K562 (cell line): ENCODE data around the gene MYRFL. TPM values are rescaled to one million over a fixed set of nuclear protein-coding genes. Genes with fewer than 3 reads are reported as not detected.

Experiments
- C11orf30 ChIP-seq: fragments of 450-650 bp; IDR thresholded peaks from 2 replicates; pipeline ENCODE4 v1.6.1; 2016; ENCODE audit warnings: low read depth, mild to moderate bottlenecking
- CC2D1A ChIP-seq: fragments of 450-650 bp; IDR thresholded peaks from 2 replicates; pipeline ENCODE4 v1.6.1; 2017; ENCODE audit warnings: mild to moderate bottlenecking
- CEBPB ChIP-seq: fragments of 450-650 bp; IDR thresholded peaks from 2 replicates; pipeline ENCODE4 v1.6.1; 2016; ENCODE audit warnings: missing genetic modification characterization, missing compliant biosample characterization
- CTBP1 ChIP-seq: fragments of 450-650 bp; IDR thresholded peaks from 2 replicates; pipeline ENCODE4 v1.6.1; 2016; ENCODE audit warnings: borderline replicate concordance
- CXXC5 ChIP-seq: fragments of 250-450 bp; sonication (Bioruptor Pico); IDR thresholded peaks from 2 replicates; pipeline ENCODE4 v1.8.0; 2022; ENCODE audit warnings: inconsistent platforms, mild to moderate bottlenecking, moderate library complexity
- GATAD2B ChIP-seq: fragments of 450-650 bp; IDR thresholded peaks from 2 replicates; pipeline ENCODE4 v1.6.1; 2017; ENCODE audit warnings: mild to moderate bottlenecking, borderline replicate concordance
- KLF13 ChIP-seq: fragments of 450-650 bp; IDR thresholded peaks from 2 replicates; pipeline ENCODE4 v1.6.1; 2016; ENCODE audit warnings: missing genetic modification characterization, low read depth, mild to moderate bottlenecking, missing compliant biosample characterization, moderate library complexity, borderline replicate concordance
- MEIS2 ChIP-seq: fragments of 450-650 bp; IDR thresholded peaks from 2 replicates; pipeline ENCODE4 v1.6.1; 2014; ENCODE audit warnings: mild to moderate bottlenecking; ENCODE audit not compliant: partially characterized antibody
- PTTG1 ChIP-seq: fragments of 450-650 bp; IDR thresholded peaks from 2 replicates; pipeline ENCODE4 v1.6.1; 2016; ENCODE audit warnings: low read depth, mild to moderate bottlenecking, missing genetic modification characterization, missing compliant biosample characterization
- UBTF ChIP-seq, 2 experiments: IDR thresholded peaks; 2 replicates each; pipeline ENCODE4 v1.6.1; 2012; ENCODE audit warnings: improper control_type of control experiment in 2 of 2, low read depth in 2 of 2, low read length in 2 of 2, borderline replicate concordance in 1 of 2
- ZBED1 ChIP-seq: IDR thresholded peaks from 2 replicates; pipeline ENCODE4 v1.6.1; 2014
- ZBTB2 ChIP-seq: fragments of 450-650 bp; IDR thresholded peaks from 2 replicates; pipeline ENCODE4 v1.6.1; 2016; ENCODE audit warnings: antibody characterized with exemption
- ZNF316 ChIP-seq: fragments of 450-650 bp; IDR thresholded peaks from 2 replicates; pipeline ENCODE4 v1.6.1; 2016
- ZNF764 ChIP-seq: fragments of 250-450 bp; sonication (Bioruptor Pico); IDR thresholded peaks from 2 replicates; pipeline ENCODE4 v1.4.0; 2020; ENCODE audit warnings: low read depth, mild to moderate bottlenecking, moderate library complexity
- polyA plus RNA-seq, 8 experiments: library from polyadenylated mRNA; depleted of rRNA in 4 of 8; stranded (reverse) in 5 of 8; unstranded in 3 of 8; fragments of >200 nt; fragmentation: Nextera tagmentation in 2 of 8; fragmentation: Illumina TruSeq in 1 of 8; extraction: Ambion mirVana in 2 of 8; extraction: Trizol in 1 of 8; gene quantifications; 2 replicates each; pipeline versions ENCODE4 v1.2.1 to v1.2.3, GENCODE V29; 2011 to 2014; ENCODE audit warnings: inconsistent platforms in 1 of 8, missing spikeins in 1 of 8
- total RNA-seq, 7 experiments: library from RNA; depleted of rRNA in 6 of 7; stranded (reverse); fragments of >200 nt in 6 of 7; fragmentation: Illumina TruSeq in 2 of 7; extraction: Trizol in 2 of 7; gene quantifications; 2 replicates each; pipeline versions ENCODE4 v1.2.1 to v1.2.3, GENCODE V29; 2011 to 2021; ENCODE audit warnings: low replicate concordance in 1 of 7
- TF ChIP-seq, protein P1 (sequence below): sonication (generic); formaldehyde crosslinking; IDR thresholded peaks from 2 replicates; pipeline ENCODE4 v1.9.0; 2022; ENCODE audit warnings: mild to moderate bottlenecking, missing genetic modification reagents
- TF ChIP-seq, protein P2 (sequence below): fragments of 450-650 bp; IDR thresholded peaks from 2 replicates; pipeline ENCODE4 v1.6.1; 2016; ENCODE audit warnings: missing biosample characterization, missing genetic modification characterization
- TF ChIP-seq, protein P3 (sequence below), 2 experiments: fragments of 450-650 bp in 1 of 2; sonication (generic) in 1 of 2; formaldehyde crosslinking in 1 of 2; IDR thresholded peaks in 1 of 2; conservative IDR thresholded peaks in 1 of 2; 2 replicates each; pipeline versions ENCODE4 v1.6.1 to v1.8.1; 2016 to 2023; ENCODE audit warnings: mild to moderate bottlenecking in 2 of 2, moderate library complexity in 2 of 2, inconsistent platforms in 1 of 2, missing genetic modification reagents in 1 of 2
- TF ChIP-seq, protein P4 (sequence below), 3 experiments: IDR thresholded peaks in 2 of 3; conservative IDR thresholded peaks in 1 of 3; 2 replicates each; pipeline ENCODE4 v1.5.1; 2011 to 2012; ENCODE audit warnings: low read length in 3 of 3, mild to moderate bottlenecking in 3 of 3, control low read depth in 2 of 3, improper control_type of control experiment in 1 of 3, inconsistent platforms in 1 of 3, low read depth in 1 of 3, mixed read lengths in 1 of 3, moderate library complexity in 1 of 3; ENCODE audit not compliant: insufficient read depth in 2 of 3

Gene MYRFL
- total and polyA plus RNA-seq, 9 of the 15 experiments (the other 6 are each of a cell fraction or from before 2014, with no cell fraction given): not detected

- TF ChIP-seq, protein P1, sequence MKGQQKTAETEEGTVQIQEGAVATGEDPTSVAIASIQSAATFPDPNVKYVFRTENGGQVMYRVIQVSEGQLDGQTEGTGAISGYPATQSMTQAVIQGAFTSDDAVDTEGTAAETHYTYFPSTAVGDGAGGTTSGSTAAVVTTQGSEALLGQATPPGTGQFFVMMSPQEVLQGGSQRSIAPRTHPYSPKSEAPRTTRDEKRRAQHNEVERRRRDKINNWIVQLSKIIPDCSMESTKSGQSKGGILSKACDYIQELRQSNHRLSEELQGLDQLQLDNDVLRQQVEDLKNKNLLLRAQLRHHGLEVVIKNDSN (CRISPR knock-in tag): no peak
- TF ChIP-seq CXXC5 (peak; percentile 61), ZBED1 (no peak), GATAD2B (no peak), CEBPB (tag) (peak; percentile 99), ZBTB2 (no peak), KLF13 (tag) (no peak), CTBP1 (peak; percentile 41; the same call in 1 of the 2 replicates), ZNF764 (no peak), PTTG1 (tag) (no peak), CC2D1A (0 out of 2 replicates have a peak, but pooled peaks have one; percentile 41), ZNF316 (0 out of 2 replicates have a peak, but pooled peaks have one; percentile 26), UBTF (IDR thresholded peaks at IDR 0.05; ENCODE audit: borderline replicate concordance in 1 of 2, low read depth in 2 of 2, low read length in 2 of 2) (no peak), C11orf30 (peak; percentile 7; the same call in 1 of the 2 replicates), MEIS2 (no peak)
- TF ChIP-seq, protein P2, sequence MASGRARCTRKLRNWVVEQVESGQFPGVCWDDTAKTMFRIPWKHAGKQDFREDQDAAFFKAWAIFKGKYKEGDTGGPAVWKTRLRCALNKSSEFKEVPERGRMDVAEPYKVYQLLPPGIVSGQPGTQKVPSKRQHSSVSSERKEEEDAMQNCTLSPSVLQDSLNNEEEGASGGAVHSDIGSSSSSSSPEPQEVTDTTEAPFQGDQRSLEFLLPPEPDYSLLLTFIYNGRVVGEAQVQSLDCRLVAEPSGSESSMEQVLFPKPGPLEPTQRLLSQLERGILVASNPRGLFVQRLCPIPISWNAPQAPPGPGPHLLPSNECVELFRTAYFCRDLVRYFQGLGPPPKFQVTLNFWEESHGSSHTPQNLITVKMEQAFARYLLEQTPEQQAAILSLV (tag): peak; percentile 82
- TF ChIP-seq, protein P3, sequence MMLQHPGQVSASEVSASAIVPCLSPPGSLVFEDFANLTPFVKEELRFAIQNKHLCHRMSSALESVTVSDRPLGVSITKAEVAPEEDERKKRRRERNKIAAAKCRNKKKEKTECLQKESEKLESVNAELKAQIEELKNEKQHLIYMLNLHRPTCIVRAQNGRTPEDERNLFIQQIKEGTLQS (IDR thresholded peaks at IDR 0.05): peak; percentile 43; the same call in 1 of the 2 replicates
- TF ChIP-seq, protein P3 (CRISPR knock-in tag; conservative IDR thresholded peaks at IDR 0.05): no peak
- TF ChIP-seq, protein P4, sequence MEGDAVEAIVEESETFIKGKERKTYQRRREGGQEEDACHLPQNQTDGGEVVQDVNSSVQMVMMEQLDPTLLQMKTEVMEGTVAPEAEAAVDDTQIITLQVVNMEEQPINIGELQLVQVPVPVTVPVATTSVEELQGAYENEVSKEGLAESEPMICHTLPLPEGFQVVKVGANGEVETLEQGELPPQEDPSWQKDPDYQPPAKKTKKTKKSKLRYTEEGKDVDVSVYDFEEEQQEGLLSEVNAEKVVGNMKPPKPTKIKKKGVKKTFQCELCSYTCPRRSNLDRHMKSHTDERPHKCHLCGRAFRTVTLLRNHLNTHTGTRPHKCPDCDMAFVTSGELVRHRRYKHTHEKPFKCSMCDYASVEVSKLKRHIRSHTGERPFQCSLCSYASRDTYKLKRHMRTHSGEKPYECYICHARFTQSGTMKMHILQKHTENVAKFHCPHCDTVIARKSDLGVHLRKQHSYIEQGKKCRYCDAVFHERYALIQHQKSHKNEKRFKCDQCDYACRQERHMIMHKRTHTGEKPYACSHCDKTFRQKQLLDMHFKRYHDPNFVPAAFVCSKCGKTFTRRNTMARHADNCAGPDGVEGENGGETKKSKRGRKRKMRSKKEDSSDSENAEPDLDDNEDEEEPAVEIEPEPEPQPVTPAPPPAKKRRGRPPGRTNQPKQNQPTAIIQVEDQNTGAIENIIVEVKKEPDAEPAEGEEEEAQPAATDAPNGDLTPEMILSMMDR (IDR thresholded peaks at IDR 0.05 in 2 of 3, conservative IDR thresholded peaks at IDR 0.05 in 1 of 3; ENCODE audit: insufficient read depth in 2 of 3, low read depth in 1 of 3, low read length in 3 of 3): peak; percentile 55 to 79 (median 68)
Observed at GRCh38 chr12:69900720-69901131, 75.7 kb downstream of the MYRFL start (continued).
